Measurements from ENCODE around the gene MIF4GD. TPM values are rescaled to one million over a fixed set of nuclear protein-coding genes. Genes with fewer than 3 reads are reported as not detected.

MIF4GD gene
- total RNA-seq, 2 experiments from 2014 or later: 54.8 to 60.3 TPM

GRCh38 chr17:75238684-75239191 is 32.3 kb downstream of the MIF4GD start:
- Mint-ChIP-seq H3K27me3 (no peaks in the 10 kb centered on the region), H3K9me3 (no peaks in the 10 kb centered on the region), H3K27ac (peak overlapping the region; percentile 87), H3K36me3 (ENCODE audit: low read depth) (peaks cover 79% of the 10 kb centered on the region), H3K4me3 (peak overlapping the region; percentile 57), H3K4me1 (peaks cover 41% of the 10 kb centered on the region)
- POLR2A ChIA-PET: interaction anchor here (0.7 to 8.8 kb wide), 6 partner anchors 8 to 32 kb away, joined by 3 to 96 read pairs (median 4); partner anchors contain the start of genes GGA3, MIF4GD and MRPS7
- DNase-seq: peak; percentile 67
- CTCF ChIA-PET: interaction anchor here (0.9 to 2.8 kb wide), 12 partner anchors 8 to 160 kb away, joined by 3 to 13 read pairs (median 4); partner anchors contain the start of gene MIF4GD

GRCh38 chr17:75238020-75238580 is 32.9 kb downstream of the MIF4GD start:
- Mint-ChIP-seq H3K27ac (no peak overlapping the region), H3K4me1 (peaks cover 35% of the 10 kb centered on the region), H3K9me3 (no peaks in the 10 kb centered on the region), H3K4me3 (no peak overlapping the region), H3K36me3 (ENCODE audit: low read depth) (peaks cover 74% of the 10 kb centered on the region), H3K27me3 (no peaks in the 10 kb centered on the region)
- POLR2A ChIA-PET: interaction anchor here (1.4 to 8.8 kb wide), 2 partner anchors 10 to 23 kb away, joined by 3 to 96 read pairs; partner anchors contain the start of genes GGA3 and MRPS7
- CTCF ChIA-PET: interaction anchor here (0.5 to 1.9 kb wide), 8 partner anchors 22 to 276 kb away, joined by 3 to 6 read pairs (median 3); partner anchors contain the start of gene MIF4GD
- no peak for DNase-seq

GRCh38 chr17:75237100-75238014 is 33.7 kb downstream of the MIF4GD start:
- H3K27ac Mint-ChIP-seq: no peak overlapping the region
- ChIA-PET POLR2A (interaction anchor here (0.7 to 8.8 kb wide), 4 partner anchors 9 to 34 kb away, joined by 3 to 96 read pairs (median 4); partner anchors contain the start of genes GGA3, MIF4GD and MRPS7), CTCF (interaction anchor here (0.5 to 1.9 kb wide), 12 partner anchors 23 to 360 kb away, joined by 3 to 6 read pairs (median 3); partner anchors contain the start of genes GGA3, MIF4GD and MRPS7)
- H3K9me3 Mint-ChIP-seq: no peaks in the 10 kb centered on the region
- peaks cover 27% of the 10 kb centered on the region for H3K4me1 Mint-ChIP-seq
- H3K36me3 Mint-ChIP-seq (ENCODE audit: low read depth): peaks cover 75% of the 10 kb centered on the region
- H3K4me3 Mint-ChIP-seq: no peak overlapping the region
- no peak for DNase-seq
- H3K27me3 Mint-ChIP-seq: no peaks in the 10 kb centered on the region

GRCh38 chr17:75232786-75233185 is 38.2 kb downstream of the MIF4GD start:
- Mint-ChIP-seq H3K9me3 (no peaks in the 10 kb centered on the region), H3K4me1 (no peaks in the 10 kb centered on the region), H3K4me3 (no peak overlapping the region), H3K27ac (no peak overlapping the region), H3K36me3 (ENCODE audit: low read depth) (peaks cover 65% of the 10 kb centered on the region), H3K27me3 (no peaks in the 10 kb centered on the region)
- DNase-seq: no peak
- ChIA-PET CTCF (no interaction called here), POLR2A (no interaction called here)

- Mint-ChIP-seq H3K4me1 (no peaks in the 10 kb centered on the region), H3K9me3 (no peaks in the 10 kb centered on the region), H3K4me3 (no peak overlapping the region), H3K36me3 (ENCODE audit: low read depth) (peaks cover 66% of the 10 kb centered on the region), H3K27me3 (no peaks in the 10 kb centered on the region), H3K27ac (no peak overlapping the region)
- ChIA-PET POLR2A (interaction anchor here (0.6 to 1.7 kb wide), 2 partner anchors 10 to 18 kb away, joined by 3 to 6 read pairs; no protein-coding TSS in a partner anchor), CTCF (no interaction called here)
- DNase-seq: no peak
Observed at GRCh38 chr17:75231741-75232464, 39.1 kb downstream of the MIF4GD start.

- Mint-ChIP-seq H3K9me3 (no peaks in the 10 kb centered on the region), H3K27me3 (no peaks in the 10 kb centered on the region), H3K27ac (no peak overlapping the region), H3K36me3 (ENCODE audit: low read depth) (peaks cover 60% of the 10 kb centered on the region), H3K4me3 (no peak overlapping the region), H3K4me1 (no peaks in the 10 kb centered on the region)
- ChIA-PET CTCF (interaction anchor here (0.6 to 1.2 kb wide), 2 partner anchors 8 to 16 kb away, joined by 3 read pairs; no protein-coding TSS in a partner anchor), POLR2A (interaction anchor here (1.1 to 1.7 kb wide), 2 partner anchors 8 to 9 kb away, joined by 3 to 6 read pairs; no protein-coding TSS in a partner anchor)
- DNase-seq: no peak
Observed at GRCh38 chr17:75231071-75231470, 40.0 kb downstream of the MIF4GD start.

- ChIA-PET POLR2A (interaction anchor here (0.9 to 2.2 kb wide), 4 partner anchors 11 to 48 kb away, joined by 3 to 9 read pairs (median 4); no protein-coding TSS in a partner anchor), CTCF (interaction anchor here (0.7 to 2.4 kb wide), 3 partner anchors 11 to 115 kb away, joined by 3 to 7 read pairs (median 5); no protein-coding TSS in a partner anchor)
- Mint-ChIP-seq H3K4me1 (no peaks in the 10 kb centered on the region), H3K27me3 (no peaks in the 10 kb centered on the region), H3K27ac (no peak overlapping the region), H3K36me3 (ENCODE audit: low read depth) (peaks cover 55% of the 10 kb centered on the region), H3K9me3 (no peaks in the 10 kb centered on the region), H3K4me3 (no peak overlapping the region)
- DNase-seq: no peak
Observed at GRCh38 chr17:75228847-75229246, 42.2 kb downstream of the MIF4GD start.

GRCh38 chr17:75228305-75228704 is 42.7 kb downstream of the MIF4GD start:
- H3K27me3 Mint-ChIP-seq: no peaks in the 10 kb centered on the region
- peaks cover 56% of the 10 kb centered on the region for H3K36me3 Mint-ChIP-seq (ENCODE audit: low read depth)
- ChIA-PET CTCF (interaction anchor here (2.1 to 2.4 kb wide), 2 partner anchors 11 to 114 kb away, joined by 5 to 7 read pairs; no protein-coding TSS in a partner anchor), POLR2A (interaction anchor here (0.9 to 2.2 kb wide), 3 partner anchors 9 to 13 kb away, joined by 3 to 9 read pairs (median 4); no protein-coding TSS in a partner anchor)
- no peak overlapping the region for H3K4me3 Mint-ChIP-seq
- no peak for DNase-seq
- no peaks in the 10 kb centered on the region for H3K4me1 Mint-ChIP-seq
- H3K27ac Mint-ChIP-seq: no peak overlapping the region
- H3K9me3 Mint-ChIP-seq: no peaks in the 10 kb centered on the region

GRCh38 chr17:75227729-75228128 is 43.3 kb downstream of the MIF4GD start:
- ChIA-PET POLR2A (interaction anchor here (0.9 kb wide), 1 partner anchor 10 kb away, joined by 3 read pairs; no protein-coding TSS in a partner anchor), CTCF (interaction anchor here (2.1 to 2.4 kb wide), 2 partner anchors 12 to 114 kb away, joined by 5 to 7 read pairs; no protein-coding TSS in a partner anchor)
- DNase-seq: no peak
- Mint-ChIP-seq H3K4me1 (no peaks in the 10 kb centered on the region), H3K4me3 (no peak overlapping the region), H3K27ac (no peak overlapping the region), H3K27me3 (no peaks in the 10 kb centered on the region), H3K36me3 (ENCODE audit: low read depth) (peaks cover 54% of the 10 kb centered on the region), H3K9me3 (no peaks in the 10 kb centered on the region)

GRCh38 chr17:75225016-75225415 is 46.0 kb downstream of the MIF4GD start:
- CTCF ChIA-PET: interaction anchor here (0.8 to 3.0 kb wide), 2 partner anchors 14 to 15 kb away, joined by 3 to 13 read pairs; no protein-coding TSS in a partner anchor
- H3K27ac Mint-ChIP-seq: no peak overlapping the region
- POLR2A ChIA-PET: interaction anchor here (1.2 kb wide), 1 partner anchor 36 kb away, joined by 4 read pairs; the partner anchor contains the start of genes GGA3 and MRPS7

GRCh38 chr17:75219815-75220214 is 51.2 kb downstream of the MIF4GD start:
- Mint-ChIP-seq H3K27ac (no peak overlapping the region), H3K9me3 (no peaks in the 10 kb centered on the region), H3K36me3 (ENCODE audit: low read depth) (peaks cover 55% of the 10 kb centered on the region), H3K4me3 (no peak overlapping the region), H3K4me1 (no peaks in the 10 kb centered on the region), H3K27me3 (no peaks in the 10 kb centered on the region)
- ChIA-PET POLR2A (interaction anchor here (1.3 to 2.9 kb wide), 2 partner anchors 14 to 38 kb away, joined by 3 to 7 read pairs; partner anchors contain the start of gene NUP85), CTCF (interaction anchor here (1.4 to 1.8 kb wide), 2 partner anchors 21 to 106 kb away, joined by 5 to 6 read pairs; no protein-coding TSS in a partner anchor)
- no peak for DNase-seq

More at GRCh38 chr17:75225016-75225415, 46.0 kb downstream of the MIF4GD start:
- Mint-ChIP-seq H3K36me3 (ENCODE audit: low read depth) (peaks cover 41% of the 10 kb centered on the region), H3K4me1 (no peaks in the 10 kb centered on the region), H3K9me3 (no peaks in the 10 kb centered on the region), H3K4me3 (no peak overlapping the region), H3K27me3 (no peaks in the 10 kb centered on the region)
- no peak for DNase-seq

All from activated CD4-positive, alpha-beta memory T cell treated with anti-CD3 and anti-CD28 coated beads, Interleukin-2, amount 10 ng/mL, durations not matched to agents 7 days and 5 days (primary cell).